ENCODE measurements around the gene KRTAP4-12.

GRCh38 chr17:41103896-41104295 is 20.1 kb downstream of the KRTAP4-12 start:
- TF ChIP-seq POLR2A (IDR thresholded peaks at IDR 0.05): no peak
- no peak for TF ChIP-seq CTCF (IDR thresholded peaks at IDR 0.05)
- TF ChIP-seq POLR2AphosphoS5 (IDR thresholded peaks at IDR 0.05; ENCODE audit: insufficient read depth in 1 of 2, low read depth in 1 of 2): no peak

Data from vagina (tissue), 2 donors.